ENCODE results near the gene RIT2.
"Not testable (repeated sequence)": the region's sequence is repeated elsewhere in the genome, so short reads cannot be mapped to it uniquely, and the experiment has no call there.

The RIT2 gene

DNA sequence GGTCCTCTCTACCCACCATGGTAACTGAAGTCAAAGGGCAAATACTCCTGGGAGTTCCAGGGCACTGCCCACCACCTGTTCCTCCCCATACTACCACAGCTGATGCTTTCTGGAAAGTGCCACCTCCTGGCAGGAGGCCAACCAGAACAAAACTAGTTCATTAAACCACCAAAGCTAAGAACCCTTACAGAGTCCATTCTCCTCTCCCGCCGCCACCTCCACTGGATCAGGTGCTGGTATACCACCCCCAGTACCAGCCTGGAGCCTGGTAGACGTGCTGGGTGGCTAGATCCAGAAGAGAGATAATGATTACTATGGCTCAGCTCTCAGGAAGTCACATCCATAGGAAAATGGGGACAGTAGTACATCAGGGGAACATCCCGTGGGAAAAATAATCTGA lies 300.9 kb downstream of the RIT2 start:
- no peak for DNase-seq

DNA sequence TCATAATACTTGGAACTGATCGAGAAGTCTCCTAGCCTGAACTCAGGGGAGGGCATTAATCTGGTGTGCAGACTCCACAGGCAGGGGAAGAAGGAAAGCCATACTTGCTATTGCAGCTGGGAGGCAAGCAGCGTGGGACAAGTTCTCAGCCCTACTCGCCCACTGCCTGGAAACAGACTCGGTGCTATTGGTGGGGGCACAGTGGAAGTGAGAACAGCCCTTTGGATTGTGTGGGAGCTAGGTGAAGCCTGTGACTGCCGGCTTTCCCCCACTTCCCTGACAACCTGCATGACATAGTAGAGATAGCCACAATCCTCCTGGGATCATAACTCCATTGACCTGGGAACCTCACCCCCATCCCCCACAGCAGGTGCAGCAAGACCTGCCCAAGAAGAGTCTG lies 301.3 kb downstream of the RIT2 start:
- peak; percentile 4 for DNase-seq

DNA sequence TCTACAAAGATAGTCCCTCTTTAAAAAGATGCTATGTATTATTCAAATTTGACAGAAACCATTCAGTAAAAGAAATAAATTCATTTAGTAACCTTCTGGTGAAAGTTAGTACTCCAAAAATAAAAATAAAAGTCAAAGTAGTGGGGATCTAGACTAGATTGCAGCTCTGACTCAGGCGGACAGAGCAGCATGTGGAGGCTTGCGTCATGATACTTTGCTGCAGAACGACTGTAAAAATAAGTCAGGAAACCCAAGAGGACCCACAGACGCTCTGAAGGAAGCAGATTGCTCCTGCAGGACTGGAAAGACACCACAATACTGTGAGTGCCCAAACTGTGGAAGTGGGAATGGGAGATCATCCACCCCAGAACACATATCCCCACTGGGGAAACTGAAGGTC lies 301.9 kb downstream of the RIT2 start:
- no peak for DNase-seq

DNA sequence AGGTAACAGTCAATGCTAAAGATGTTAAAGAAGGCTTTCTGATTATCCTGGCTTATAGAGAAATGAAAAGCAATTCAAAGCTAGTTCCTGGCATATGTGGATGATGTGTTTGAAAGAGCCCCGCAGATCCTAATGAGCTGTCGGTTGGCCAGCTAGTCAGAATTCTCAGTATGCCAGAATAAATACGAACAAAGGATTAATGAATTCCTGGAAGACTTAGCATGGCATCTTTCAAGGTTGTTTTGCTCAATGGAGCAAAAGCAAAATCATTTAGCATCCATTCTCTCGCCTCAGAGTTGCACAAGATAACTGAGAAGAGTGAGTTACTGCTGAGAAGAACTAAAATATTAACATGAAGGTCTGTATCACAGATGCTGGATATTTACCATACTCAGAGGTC lies 307.6 kb downstream of the RIT2 start:
- no peak for DNase-seq

DNA sequence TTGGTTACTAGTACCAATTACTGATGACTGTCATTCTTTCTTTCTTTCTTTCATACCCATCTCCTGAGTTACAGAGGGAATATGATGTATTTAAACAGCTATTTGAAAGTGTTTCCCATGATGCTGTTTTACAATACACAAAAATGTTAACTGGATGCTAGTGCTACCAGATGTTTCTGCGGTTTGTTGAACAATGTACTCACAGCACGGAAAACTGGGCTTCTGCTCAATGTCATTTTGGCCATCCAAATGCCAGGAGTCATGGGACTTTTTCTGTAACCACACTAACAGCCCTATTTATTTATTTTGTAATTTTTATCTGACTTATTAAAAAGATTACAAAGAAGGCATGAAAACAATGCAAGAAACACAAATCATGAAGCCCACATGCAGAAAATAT lies 313.8 kb downstream of the RIT2 start:
- no peak for DNase-seq

DNA sequence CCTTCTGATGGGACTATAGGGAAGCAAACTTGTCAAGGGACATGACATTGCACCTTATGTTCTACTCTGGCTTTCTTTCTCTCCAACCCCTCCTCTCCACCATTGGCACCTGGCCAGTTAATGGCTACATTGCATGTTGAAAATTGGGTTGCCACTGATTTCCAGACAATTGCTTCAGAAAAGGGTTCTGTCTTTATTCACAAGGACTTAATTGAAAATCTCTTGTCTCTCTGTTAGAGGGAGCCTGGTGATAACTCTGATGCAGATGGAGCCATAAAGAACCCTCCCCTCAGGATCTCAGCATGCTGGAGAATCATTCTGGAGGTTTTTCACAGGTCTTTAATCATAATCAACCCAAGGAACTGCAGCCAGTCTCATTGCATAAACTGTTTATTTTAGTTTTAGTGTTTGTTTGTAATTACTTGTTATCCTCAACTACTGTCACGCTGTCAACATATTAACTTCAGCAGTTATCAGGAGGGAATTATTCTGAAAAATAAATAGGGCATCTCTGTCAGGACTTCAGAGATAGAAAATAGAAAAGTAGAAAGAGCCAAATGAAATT lies 316.8 kb downstream of the RIT2 start:
- DNase-seq: no peak

DNA sequence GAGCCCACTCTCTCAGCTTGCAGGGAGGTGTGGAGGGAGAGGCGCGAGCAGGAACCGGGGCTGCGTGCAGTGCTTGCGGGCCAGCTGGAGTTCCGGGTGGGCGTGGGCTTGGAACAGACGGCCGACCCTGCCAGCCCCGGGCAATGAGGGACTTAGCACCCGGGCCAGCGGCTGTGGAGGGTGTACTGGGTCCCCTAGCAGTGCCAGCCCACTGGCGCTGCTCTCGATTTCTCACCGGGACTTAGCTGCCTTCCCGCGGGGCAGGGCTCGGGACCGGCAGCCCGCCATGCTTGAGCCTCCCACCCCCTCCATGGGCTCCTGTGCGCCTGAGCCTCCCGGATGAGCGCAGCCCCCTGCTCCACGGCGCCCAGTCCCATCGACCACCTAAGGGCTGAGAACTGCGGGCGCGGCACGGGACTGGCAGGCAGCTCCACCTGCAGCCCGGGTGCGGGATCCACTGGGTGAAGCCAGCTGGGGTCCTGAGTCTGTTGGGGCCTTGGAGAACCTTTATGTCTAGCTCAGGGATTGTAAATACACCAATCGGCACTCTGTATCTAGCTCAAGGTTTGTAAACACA lies 320.2 kb downstream of the RIT2 start:
- not testable (repeated sequence) for DNase-seq

DNA sequence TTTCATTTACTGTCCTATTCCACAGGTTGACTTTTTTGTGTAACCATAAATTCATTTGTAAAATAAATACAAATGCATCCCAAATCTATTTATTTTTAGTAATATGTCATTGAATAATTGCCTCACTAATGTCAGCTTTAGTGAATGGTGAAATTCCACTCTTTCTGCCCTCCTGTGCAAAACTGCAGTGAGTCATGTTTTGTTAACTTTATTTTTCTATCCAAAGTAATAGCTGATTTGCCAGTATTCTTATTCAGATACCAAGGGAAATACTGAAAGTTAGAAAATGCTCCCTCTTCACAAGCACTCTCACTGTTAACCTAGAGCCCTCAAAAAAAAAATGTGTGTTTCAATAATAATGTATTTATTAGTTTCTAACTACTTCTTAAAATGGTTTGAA lies 322.8 kb downstream of the RIT2 start:
- no peak for DNase-seq

DNA sequence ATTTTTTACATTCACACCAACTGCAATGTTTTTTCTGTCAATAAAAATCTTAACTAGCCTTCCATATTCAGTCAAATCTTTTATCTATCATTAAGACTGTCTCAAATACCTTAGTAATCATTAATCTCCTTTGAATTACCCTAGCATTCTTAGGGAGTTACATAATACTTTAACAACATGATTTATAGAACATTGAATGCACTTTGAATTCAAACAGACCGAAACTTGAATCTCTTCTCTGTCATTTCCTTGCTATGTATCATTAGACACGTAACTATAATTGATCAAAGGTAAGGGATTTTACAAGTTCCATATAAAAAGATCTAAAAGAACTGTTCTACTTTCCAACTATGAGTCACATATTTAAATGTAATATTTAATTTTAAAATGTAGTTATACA lies 330.9 kb downstream of the RIT2 start:
- no peak for DNase-seq

DNA sequence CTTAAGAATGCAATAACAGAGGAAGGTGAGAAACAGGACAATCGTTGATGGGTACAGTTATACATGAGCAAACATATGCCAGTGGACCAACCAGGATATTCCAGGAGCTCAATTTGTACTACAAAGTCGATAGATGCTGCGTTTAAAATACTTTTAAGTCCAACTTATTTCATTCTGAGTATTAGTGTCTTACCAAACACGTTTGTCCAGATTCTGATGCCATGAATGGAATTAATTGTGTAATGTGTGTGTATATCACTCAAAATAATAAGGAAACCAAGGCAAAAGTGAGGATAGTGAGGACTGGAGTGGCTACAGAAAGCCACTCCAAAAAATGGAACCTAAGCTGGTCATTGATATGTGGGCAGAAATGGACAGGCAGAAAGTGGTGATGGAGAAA lies 332.6 kb downstream of the RIT2 start:
- no peak for DNase-seq

DNA sequence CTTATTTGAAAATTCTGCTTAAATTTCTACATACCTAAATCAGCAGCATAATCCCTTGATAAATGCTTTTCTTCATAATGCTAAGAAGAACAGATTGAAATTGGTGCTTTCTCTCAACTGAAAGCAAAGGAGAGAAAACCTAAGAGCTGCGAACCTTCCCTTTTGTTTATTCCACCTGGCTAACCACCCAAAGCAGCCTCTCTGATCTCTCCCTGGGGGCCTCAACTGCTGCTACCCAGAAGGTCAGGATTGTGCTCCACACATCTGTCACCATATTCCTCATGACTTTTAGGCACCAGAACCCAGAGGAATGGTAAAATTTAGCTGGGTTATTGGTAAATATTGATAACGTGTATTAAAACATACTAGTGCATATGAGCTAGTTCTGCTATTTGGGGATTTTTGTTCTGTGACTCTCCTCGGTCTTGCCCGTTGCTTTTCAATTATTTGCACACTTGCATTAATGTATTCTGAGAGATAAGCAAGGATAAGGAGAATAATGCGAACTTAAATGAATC lies 334.1 kb downstream of the RIT2 start:
- no peak for DNase-seq

DNA sequence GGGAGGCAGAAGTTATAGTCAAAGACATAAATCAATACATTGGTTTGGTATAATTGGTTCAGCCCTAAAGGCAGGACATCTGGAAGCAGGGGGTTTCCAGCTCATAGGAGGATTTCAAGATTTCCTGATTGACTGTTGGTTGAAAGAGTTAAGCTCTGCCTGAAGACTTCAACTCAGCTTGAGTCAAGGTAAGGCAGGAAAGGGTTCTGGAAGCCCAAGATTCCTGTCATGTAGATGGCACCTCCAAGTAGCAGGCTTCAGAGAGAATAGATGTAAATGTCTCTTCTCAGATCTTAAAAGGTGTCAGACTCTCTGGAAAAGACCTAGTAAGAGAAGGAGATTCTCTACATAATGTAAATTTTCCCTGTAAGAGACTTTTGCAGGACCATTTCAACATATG lies 335.3 kb downstream of the RIT2 start:
- no peak for DNase-seq

DNA sequence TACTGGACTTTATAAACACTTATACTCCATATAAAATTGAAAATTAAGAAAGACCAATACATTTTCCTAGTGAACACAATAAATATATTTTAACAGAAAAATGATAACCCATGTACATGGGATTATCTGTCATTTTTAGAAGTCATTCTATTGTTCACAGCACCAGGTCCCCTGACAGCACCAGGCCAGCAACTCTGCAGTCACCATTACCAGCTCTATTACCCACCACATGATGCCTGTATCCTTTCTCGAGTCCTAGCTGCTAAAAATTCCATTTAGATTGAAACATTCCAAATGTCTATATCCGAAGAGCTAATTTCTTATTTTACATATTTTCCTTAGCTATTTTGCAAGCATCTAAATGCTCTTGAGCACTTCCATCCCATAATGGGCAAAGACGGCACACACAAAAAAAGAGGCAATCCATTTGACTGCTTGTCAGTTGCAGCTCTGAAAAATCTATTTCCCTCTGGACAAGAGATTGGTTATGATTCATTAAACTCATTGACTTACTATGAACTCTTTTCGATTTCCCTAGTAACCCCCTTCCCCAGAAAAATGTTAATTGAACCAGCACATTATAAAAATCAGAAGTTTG lies 336.9 kb downstream of the RIT2 start:
- DNase-seq: no peak

DNA sequence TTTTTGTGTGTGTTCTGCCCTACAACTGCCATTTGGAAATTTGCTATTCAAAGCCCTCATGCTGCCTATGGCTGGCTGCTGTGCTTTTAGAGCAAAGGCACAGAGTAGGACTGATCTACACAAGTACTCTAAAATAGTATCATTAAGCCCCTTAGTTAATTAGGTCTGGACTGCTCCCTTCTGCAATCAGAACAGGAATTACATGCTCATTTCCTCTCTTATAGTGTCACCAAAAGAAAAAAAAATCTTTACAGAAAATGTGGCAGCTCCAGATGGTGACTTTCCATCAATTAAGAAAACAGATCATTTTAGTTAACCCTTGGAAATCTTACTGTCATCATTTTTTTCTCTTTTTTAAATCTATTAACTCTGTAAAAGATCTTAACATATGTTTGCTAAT lies 337.5 kb downstream of the RIT2 start:
- DNase-seq: no peak

DNA sequence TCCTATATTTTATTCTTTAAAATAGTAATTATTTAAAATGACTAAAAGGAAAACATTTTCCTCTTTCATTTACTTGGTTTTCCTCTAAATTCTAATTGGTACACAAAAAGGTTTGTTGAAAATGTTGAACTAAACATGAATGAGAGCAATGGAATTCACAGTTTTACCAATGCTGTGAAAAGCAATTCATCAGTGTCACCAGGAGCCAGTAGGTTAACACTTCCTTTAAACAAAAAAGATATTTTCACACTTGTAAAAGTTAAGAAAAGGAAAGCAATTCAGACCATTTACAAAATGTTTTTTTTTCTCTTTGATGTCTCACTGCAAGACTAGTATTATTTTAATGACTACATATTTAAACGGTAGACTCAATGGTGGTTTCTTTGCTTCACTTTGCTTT lies 341.6 kb downstream of the RIT2 start:
- DNase-seq: no peak

DNA sequence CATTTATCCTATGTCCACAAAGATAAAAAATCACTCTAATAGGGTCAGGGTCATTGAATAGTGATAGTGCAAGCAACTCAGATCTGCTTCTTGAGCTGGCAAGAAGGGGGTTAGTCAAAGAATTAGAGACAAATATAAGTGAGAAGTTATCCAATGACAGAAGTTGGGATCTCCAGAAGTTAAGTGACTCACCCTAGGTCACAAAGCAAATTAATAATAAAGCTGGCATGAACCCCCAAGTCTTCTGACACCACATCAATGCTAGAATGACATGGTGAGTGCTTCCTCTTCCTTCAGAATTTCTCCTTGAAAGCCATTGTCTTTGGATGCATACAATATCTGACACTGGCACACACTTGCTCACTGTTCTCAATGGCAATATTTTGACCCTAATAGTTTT lies 343.5 kb downstream of the RIT2 start:
- DNase-seq: no peak

DNA sequence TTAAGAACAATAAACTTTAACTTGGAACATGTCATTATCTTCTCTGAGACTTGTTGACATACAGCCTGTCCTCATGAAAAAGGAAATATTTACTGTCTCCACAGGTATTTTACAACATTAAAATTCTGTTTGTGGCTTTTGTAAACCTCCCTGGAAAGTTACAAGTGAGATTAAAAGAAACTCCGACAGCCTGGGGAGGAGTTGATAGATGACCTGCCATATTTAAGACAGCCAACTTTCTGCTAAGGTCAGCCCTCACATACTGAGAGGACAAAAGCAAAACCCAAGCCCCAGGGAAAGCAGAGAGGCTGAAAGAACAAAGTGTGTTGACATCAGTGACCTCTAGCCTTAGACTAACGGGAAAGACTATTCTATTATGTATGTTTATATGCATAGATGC lies 350.2 kb downstream of the RIT2 start:
- no peak for DNase-seq

DNA sequence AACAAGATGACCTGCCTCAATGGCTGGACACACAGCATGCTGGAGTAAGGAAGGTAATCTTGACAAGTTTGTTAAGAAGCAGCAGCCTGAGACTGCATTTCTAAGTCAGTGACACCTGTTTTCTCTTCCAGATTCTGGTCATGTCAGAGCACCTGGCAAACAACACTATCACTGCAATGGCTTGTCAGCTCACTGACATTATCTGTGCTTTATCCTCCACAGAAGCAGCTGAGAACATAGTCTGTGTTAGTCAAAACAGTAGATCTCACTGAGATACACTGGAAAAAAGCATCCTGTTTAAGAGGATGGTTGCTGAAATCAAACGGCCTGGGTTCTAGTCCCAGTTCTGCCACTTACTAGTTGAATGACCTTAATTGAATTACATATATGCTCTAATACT lies 355.2 kb downstream of the RIT2 start:
- no peak for DNase-seq

DNA sequence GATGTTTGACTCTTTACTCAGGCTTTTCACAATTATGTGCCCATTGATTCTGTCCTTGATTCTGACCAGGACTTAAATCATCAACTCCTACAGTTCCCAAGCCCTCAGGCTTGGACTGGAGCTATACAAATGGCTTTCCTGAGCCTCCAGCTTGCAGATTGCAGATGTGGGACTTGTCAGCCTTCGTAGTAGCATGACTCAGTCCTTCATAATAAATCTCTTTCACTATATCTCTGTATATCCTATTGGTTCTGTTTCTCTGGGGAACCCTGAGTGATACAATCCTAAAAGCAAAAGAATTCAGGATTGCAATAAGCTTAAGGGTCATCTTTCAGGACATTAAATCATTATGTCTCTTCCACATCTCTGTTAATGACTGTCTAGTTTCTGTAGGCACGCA lies 356.6 kb downstream of the RIT2 start:
- no peak for DNase-seq

DNA sequence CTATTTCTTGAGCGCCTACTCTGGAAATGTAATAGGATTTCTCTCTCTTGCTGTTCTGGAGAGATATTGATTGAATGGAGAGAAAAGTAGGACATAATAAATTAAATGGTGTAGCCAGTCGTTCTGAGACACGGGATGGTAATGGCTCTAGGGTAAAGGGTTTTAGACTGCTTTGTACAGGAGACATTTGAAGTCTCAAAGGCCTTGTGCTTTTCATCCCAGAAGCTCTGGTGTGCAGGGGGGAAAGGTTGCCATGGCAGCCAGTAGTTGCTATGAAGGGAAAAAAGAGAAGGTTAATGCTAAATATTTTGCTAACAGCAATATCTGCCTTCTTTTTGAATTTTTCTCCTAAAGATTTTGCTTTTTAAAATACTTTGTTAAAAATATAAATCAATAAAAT lies 359.3 kb downstream of the RIT2 start:
- DNase-seq: no peak

DNA sequence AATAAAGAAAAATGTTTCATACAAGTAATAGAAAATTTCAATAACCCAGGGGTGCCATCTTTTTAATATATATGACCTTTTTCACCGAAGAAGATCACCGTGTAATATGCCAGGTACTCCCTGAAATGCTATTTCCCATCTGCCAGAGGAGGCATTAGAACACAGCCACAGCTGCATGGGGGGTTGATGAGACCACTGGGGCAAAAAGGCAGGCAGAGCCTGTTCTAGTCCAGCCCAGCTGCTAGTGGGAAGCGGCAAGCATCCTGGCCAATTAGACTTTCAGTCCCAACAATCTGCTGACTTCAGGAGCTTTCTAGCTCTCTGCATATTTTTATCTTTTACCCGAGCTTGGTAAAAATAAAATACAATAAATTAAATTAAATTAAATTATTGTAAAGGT lies 362.6 kb downstream of the RIT2 start:
- DNase-seq: no peak

DNA sequence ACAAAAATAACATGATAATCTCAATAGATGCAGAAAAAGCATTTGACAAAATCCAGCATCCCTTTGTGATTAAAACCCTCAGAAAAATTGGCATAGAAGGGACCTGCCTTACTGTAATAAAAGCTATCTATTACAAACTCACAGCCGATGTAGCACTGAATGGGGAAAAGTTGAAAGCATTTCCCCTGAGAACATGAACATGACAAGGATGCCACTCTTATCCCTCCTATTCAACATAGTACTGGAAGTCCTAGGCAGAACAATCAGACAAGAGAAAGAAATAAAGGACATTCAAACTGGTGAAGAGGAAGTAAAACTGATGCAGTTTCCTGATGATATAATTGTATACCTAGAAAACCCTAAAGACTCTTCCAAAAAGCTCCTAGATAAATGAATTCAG lies 368.7 kb downstream of the RIT2 start:
- DNase-seq: no peak

DNA sequence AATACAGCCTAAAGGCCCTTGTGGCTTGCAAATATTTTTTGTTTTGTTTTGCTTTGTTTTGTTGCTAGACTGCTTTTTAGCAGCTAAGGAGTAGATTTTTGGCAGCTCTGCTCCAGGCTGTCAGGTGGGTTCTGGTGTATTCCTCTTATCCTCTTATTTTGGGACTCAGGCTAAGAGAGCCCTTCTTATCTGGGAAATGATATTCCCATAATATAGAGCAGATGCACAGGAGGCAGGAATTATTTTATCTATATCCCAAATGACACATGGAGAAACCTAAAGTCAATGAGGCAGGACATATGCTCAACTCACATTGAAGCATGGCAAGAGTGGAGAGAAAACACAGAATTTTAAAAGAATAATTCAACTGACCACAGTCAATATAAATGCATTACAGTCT lies 369.6 kb downstream of the RIT2 start:
- no peak for DNase-seq

DNA sequence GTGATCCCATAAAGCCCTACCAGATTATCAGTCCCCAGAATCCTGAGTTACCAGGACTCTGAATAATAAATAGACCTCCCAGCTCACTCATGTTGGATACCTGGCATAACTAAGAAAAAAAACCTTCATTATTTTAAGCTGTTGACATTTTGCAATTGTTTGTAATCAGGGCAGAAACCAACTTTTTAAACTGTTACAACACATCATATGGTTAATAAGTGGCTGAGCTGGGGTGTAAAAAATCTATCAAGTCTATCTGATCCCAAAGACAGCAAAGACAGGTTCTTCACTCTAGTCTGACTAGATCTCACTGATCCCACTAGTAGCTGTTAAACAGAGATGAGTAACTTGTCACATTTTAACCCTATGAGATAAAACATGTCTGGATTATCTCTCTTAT lies 370.3 kb downstream of the RIT2 start:
- no peak for DNase-seq

Measured in cortex of kidney (tissue), 1 donor.